K562 (cell line): Measurements from ENCODE around the gene CDAN1. TPM values are rescaled to one million over a fixed set of nuclear protein-coding genes. Genes with fewer than 3 reads are reported as not detected.

ENCODE experiments used
- CCNT2 ChIP-seq: IDR thresholded peaks from 2 replicates; pipeline ENCODE4 v1.6.1; 2011; ENCODE audit warnings: borderline replicate concordance, low read depth, mild to moderate bottlenecking, moderate library complexity, mixed read lengths, low read length; ENCODE audit not compliant: insufficient read length; ENCODE audit errors: extremely low read depth
- CSDE1 ChIP-seq, 2 experiments: fragments of 450-650 bp; IDR thresholded peaks; 2 replicates each; pipeline ENCODE4 v1.6.1; 2016; ENCODE audit warnings: mild to moderate bottlenecking in 1 of 2
- HEY1 ChIP-seq: fragments of 250-450 bp; sonication (Bioruptor Pico); IDR thresholded peaks from 2 replicates; pipeline ENCODE4 v1.5.0; 2020; ENCODE audit warnings: mild to moderate bottlenecking, moderate library complexity, borderline replicate concordance
- HMGN3 ChIP-seq: IDR thresholded peaks from 2 replicates; pipeline ENCODE4 v1.6.1; 2011; ENCODE audit warnings: borderline replicate concordance, low read depth, mild to moderate bottlenecking, mixed read lengths, low read length; ENCODE audit not compliant: insufficient read length; ENCODE audit errors: extremely low read depth
- ZBTB49 ChIP-seq: sonication (generic); formaldehyde crosslinking; IDR thresholded peaks from 2 replicates; pipeline ENCODE4 v1.8.0; 2022; ENCODE audit warnings: missing genetic modification reagents, mild to moderate bottlenecking, borderline replicate concordance
- ZNF318 ChIP-seq, 2 experiments: fragments of 450-650 bp; IDR thresholded peaks; 2 replicates each; pipeline ENCODE4 v1.6.1; 2016; ENCODE audit warnings: mild to moderate bottlenecking in 2 of 2, borderline replicate concordance in 1 of 2, low read depth in 1 of 2, moderate library complexity in 1 of 2
- ZNF589 ChIP-seq: fragments of 200-800 bp; sonication (Bioruptor generic); IDR thresholded peaks from 2 replicates; pipeline ENCODE4 v1.6.1; 2016; ENCODE audit warnings: low read depth, missing genetic modification characterization, missing compliant biosample characterization
- ZNF655 ChIP-seq: fragments of 250-450 bp; sonication (Bioruptor Pico); IDR thresholded peaks from 2 replicates; pipeline ENCODE4 v1.5.0; 2021
- polyA plus RNA-seq, 8 experiments: library from polyadenylated mRNA; depleted of rRNA in 4 of 8; stranded (reverse) in 5 of 8; unstranded in 3 of 8; fragments of >200 nt; fragmentation: Nextera tagmentation in 2 of 8; fragmentation: Illumina TruSeq in 1 of 8; extraction: Ambion mirVana in 2 of 8; extraction: Trizol in 1 of 8; gene quantifications; 2 replicates each; pipeline versions ENCODE4 v1.2.1 to v1.2.3, GENCODE V29; 2011 to 2014; ENCODE audit warnings: inconsistent platforms in 1 of 8, missing spikeins in 1 of 8
- total RNA-seq, 7 experiments: library from RNA; depleted of rRNA in 6 of 7; stranded (reverse); fragments of >200 nt in 6 of 7; fragmentation: Illumina TruSeq in 2 of 7; extraction: Trizol in 2 of 7; gene quantifications; 2 replicates each; pipeline versions ENCODE4 v1.2.1 to v1.2.3, GENCODE V29; 2011 to 2021; ENCODE audit warnings: low replicate concordance in 1 of 7

The CDAN1 gene
- total and polyA plus RNA-seq, 9 of the 15 experiments (the other 6 are each of a cell fraction or from before 2014, with no cell fraction given), result 1.6 to 34.4 (median 13.8) TPM

- TF ChIP-seq ZNF589 (CRISPR knock-in tag) (no peak), ZNF318 (IDR thresholded peaks at IDR 0.05; ENCODE audit: borderline replicate concordance in 1 of 2, low read depth in 1 of 2) (no peak), HMGN3 (no peak), ZBTB49 (CRISPR knock-in tag) (no peak), HEY1 (no peak), CSDE1 (IDR thresholded peaks at IDR 0.05) (no peak), ZNF655 (CRISPR knock-in tag) (no peak), CCNT2 (no peak)
These were observed 48.6 kb downstream of the CDAN1 start (continued) for GRCh38 chr15:42688301-42688700.
